ENCODE results near the gene CRIM1. TPM values are rescaled to one million over a fixed set of nuclear protein-coding genes. Genes with fewer than 3 reads are reported as not detected.
A peak's percentile ranks its signal among the peaks of the same experiment; 100 is the strongest.

CRIM1 gene
- total RNA-seq, 4 donors from 2014 or later = 179 to 229 (median 188) TPM

DNA sequence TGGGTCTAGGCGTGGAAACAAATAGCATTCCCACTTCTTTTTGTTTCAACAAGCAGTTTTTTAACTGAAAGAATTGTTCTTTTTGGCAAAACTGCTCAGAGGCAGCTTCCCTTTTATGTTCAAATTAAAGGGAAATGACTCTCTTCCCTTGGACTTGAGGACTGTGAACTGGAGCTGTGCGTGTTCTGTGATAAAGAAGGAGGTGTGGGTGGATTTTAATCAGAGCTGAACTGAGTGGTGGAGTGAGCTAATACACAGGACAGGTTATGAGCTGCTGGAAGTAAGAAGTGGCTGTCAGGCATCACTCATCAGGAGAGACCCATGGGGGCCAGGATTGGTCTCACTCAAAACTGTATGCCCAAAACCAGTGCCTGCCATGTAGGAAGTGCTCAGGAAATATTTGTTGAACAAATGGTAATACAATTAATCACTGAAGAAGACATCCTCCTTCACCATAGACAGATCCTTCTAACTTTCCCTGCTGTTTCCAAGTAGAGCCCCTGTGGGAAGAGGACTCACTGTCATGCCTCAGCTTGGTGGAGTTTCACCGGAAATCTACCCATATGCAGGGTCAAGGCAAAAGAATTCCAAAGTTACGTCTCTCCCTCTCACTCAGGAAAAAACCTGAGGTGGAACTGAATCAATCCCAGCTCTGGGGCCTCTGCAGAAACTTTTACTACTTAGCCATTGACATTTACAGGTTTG, 186.5 kb downstream of the CRIM1 start:
- no peak for DNase-seq (ENCODE audit: low spot score in 2 of 2)
- no peaks in the 10 kb centered on the region for H3K27me3 ChIP-seq
- 56 to 63% methylated on average over 4 of the region's 4 CpGs for WGBS, 2 donors
- H3K9me3 ChIP-seq = no peaks in the 10 kb centered on the region
- TF ChIP-seq POLR2A (IDR thresholded peaks at IDR 0.05) = no peak
- TF ChIP-seq EP300 (IDR thresholded peaks at IDR 0.05) = no peak
- TF ChIP-seq, protein P1, sequence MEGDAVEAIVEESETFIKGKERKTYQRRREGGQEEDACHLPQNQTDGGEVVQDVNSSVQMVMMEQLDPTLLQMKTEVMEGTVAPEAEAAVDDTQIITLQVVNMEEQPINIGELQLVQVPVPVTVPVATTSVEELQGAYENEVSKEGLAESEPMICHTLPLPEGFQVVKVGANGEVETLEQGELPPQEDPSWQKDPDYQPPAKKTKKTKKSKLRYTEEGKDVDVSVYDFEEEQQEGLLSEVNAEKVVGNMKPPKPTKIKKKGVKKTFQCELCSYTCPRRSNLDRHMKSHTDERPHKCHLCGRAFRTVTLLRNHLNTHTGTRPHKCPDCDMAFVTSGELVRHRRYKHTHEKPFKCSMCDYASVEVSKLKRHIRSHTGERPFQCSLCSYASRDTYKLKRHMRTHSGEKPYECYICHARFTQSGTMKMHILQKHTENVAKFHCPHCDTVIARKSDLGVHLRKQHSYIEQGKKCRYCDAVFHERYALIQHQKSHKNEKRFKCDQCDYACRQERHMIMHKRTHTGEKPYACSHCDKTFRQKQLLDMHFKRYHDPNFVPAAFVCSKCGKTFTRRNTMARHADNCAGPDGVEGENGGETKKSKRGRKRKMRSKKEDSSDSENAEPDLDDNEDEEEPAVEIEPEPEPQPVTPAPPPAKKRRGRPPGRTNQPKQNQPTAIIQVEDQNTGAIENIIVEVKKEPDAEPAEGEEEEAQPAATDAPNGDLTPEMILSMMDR (IDR thresholded peaks at IDR 0.05) = no peak
- H3K4me3 ChIP-seq = no peak overlapping the region
- peaks cover 0 to 85% (median 4%) of the 10 kb centered on the region in 3 donors for H3K36me3 ChIP-seq
- peaks cover 0 to 12% (median 2%) of the 10 kb centered on the region in 4 donors for H3K4me1 ChIP-seq
- peak overlapping the region in 2 of 4 donors; percentile 21 to 40 for H3K27ac ChIP-seq

DNA sequence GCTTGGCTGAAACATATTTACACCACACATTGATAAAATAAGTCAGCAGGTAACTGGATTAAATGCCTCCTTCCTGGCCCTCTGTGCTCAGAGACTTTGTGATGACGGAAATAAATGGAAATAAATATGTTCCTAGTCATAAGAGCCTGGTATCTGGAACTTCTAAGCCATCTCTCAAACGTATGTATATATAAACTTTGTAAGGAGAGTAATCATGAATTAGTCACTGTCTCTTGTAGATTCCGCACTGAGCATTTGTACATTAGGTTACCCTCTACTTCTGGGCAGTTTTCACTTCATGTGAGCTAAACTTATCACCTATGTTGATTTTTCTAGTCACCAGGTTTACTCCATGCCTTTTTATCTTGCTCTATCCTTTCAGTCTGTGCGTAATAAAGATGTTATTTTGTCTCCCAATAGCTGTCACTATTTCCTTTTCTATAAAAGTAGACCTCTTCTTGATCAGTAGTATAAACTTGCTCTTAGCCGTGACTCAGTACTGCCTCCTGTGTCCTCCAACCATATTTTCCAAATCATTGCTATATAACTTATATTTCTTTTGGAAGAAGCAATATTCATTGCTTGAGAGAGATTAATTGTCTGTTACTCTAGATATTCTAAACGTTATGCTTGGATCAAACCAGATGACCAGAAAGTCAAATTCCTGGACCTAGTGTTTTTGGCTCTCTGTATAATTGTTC, 189.2 kb downstream of the CRIM1 start:
- H3K36me3 ChIP-seq = peaks cover 0 to 88% (median 7%) of the 10 kb centered on the region in 3 donors
- no peak overlapping the region for H3K27ac ChIP-seq
- WGBS, 2 donors = 85 to 86% methylated on average over 6 of the region's 6 CpGs
- DNase-seq (ENCODE audit: low spot score in 2 of 2) = no peak
- H3K4me1 ChIP-seq = peaks cover 0 to 12% (median 2%) of the 10 kb centered on the region in 4 donors
- H3K9me3 ChIP-seq = no peaks in the 10 kb centered on the region
- TF ChIP-seq, protein P1 (IDR thresholded peaks at IDR 0.05) = no peak
- no peak for TF ChIP-seq POLR2A (IDR thresholded peaks at IDR 0.05)
- TF ChIP-seq EP300 (IDR thresholded peaks at IDR 0.05) = no peak
- no peak overlapping the region for H3K4me3 ChIP-seq
- H3K27me3 ChIP-seq = no peaks in the 10 kb centered on the region

DNA sequence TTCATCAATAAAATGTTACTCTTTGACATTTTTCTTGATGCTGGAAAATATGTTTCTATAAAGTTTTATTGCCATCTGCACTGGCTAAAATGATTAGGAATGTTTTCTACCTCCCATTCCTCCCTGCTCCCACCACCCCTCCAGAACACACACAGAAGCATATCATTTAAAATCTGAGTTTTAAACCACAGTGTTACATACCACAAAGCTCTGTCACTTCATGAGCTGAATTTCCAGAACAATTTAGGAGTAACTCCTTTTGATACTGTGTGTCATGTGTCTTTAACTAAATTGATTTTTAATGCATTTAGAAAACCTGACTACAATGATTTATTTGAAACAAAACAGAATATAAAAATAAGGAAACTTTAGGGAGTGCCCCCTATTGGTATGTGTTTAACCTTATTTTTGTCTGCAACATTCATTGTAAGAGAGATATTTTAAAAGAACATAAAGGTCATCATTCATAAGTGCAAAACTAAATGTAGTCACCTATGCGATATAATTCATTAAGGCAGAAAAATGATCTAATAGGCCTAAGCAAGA, 190.4 kb downstream of the CRIM1 start:
- H3K27ac ChIP-seq = no peak overlapping the region
- peaks cover 0 to 12% (median 2%) of the 10 kb centered on the region in 4 donors for H3K4me1 ChIP-seq
- H3K36me3 ChIP-seq = peaks cover 0 to 81% (median 7%) of the 10 kb centered on the region in 3 donors
- TF ChIP-seq POLR2A (IDR thresholded peaks at IDR 0.05) (no peak), EP300 (IDR thresholded peaks at IDR 0.05) (no peak)
- TF ChIP-seq, protein P1 (IDR thresholded peaks at IDR 0.05) = no peak
- WGBS, 2 donors = 2 to 47% methylated on average over 1 of the region's 1 CpG
- no peaks in the 10 kb centered on the region for H3K27me3 ChIP-seq
- no peak for DNase-seq (ENCODE audit: low spot score in 2 of 2)
- no peaks in the 10 kb centered on the region for H3K9me3 ChIP-seq
- H3K4me3 ChIP-seq = no peak overlapping the region

DNA sequence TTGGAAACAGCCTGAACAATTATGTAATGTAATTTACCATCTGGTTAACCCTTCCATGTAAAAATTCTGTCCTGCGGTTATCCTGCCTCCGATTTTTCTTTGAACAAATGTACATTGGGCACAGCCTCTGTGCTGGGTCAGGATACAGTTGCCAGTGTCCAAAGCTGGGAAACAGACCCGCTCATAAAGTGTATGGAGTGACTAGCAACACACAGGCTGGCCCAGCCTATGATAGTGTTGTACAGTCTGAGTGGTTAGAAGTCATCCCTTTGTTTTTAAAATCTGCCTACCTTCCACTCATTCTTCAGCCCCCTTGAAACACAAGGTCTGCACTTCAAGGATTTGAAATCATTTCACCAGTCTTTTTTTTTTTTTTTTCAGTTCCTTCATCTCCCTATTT, 192.3 kb downstream of the CRIM1 start:
- Histone ChIP-seq H3K9me3 (no peaks in the 10 kb centered on the region), H3K36me3 (peaks cover 0 to 74% (median 7%) of the 10 kb centered on the region in 3 donors), H3K4me1 (no peaks in the 10 kb centered on the region), H3K27ac (no peak overlapping the region), H3K27me3 (no peaks in the 10 kb centered on the region), H3K4me3 (no peak overlapping the region)
- DNase-seq (ENCODE audit: low spot score in 2 of 2) = no peak
- 90 to 93% methylated on average over 3 of the region's 3 CpGs for WGBS, 2 donors
- TF ChIP-seq EP300 (IDR thresholded peaks at IDR 0.05) = no peak
- no peak for TF ChIP-seq POLR2A (IDR thresholded peaks at IDR 0.05)
- TF ChIP-seq, protein P1 (IDR thresholded peaks at IDR 0.05) = no peak

DNA sequence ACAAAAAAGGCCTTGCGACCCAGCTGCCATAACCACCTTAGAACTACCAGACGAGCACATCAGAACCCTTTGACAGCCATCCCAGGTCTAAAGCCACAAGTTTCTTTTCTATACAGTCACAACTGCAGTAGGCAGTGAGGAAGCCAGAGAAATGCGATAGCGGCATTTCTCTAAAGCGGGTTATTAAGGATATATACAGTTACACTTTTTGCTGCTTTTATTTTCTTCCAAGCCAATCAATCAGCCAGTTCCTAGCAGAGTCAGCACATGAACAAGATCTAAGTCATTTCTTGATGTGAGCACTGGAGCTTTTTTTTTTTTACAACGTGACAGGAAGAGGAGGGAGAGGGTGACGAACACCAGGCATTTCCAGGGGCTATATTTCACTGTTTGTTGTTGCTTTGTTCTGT, 193.6 kb downstream of the CRIM1 start:
- no peaks in the 10 kb centered on the region for H3K9me3 ChIP-seq
- H3K4me3 ChIP-seq = no peak overlapping the region
- peak overlapping the region in 1 of 4 donors; percentile 27 for H3K27ac ChIP-seq
- H3K4me1 ChIP-seq = peaks cover 0 to 10% (median 0%) of the 10 kb centered on the region in 4 donors
- H3K36me3 ChIP-seq = peaks cover 0 to 70% (median 7%) of the 10 kb centered on the region in 3 donors
- no peaks in the 10 kb centered on the region for H3K27me3 ChIP-seq
- DNase-seq (ENCODE audit: low spot score in 2 of 2) = no peak
- TF ChIP-seq POLR2A (IDR thresholded peaks at IDR 0.05) = no peak
- peak in 1 of 2 donors; percentile 8 for TF ChIP-seq EP300 (IDR thresholded peaks at IDR 0.05)
- 68 to 70% methylated on average over 7 of the region's 7 CpGs for WGBS, 2 donors

All from tibial nerve (tissue), 4 donors.